ENCODE data around the gene PEPD.

DNA sequence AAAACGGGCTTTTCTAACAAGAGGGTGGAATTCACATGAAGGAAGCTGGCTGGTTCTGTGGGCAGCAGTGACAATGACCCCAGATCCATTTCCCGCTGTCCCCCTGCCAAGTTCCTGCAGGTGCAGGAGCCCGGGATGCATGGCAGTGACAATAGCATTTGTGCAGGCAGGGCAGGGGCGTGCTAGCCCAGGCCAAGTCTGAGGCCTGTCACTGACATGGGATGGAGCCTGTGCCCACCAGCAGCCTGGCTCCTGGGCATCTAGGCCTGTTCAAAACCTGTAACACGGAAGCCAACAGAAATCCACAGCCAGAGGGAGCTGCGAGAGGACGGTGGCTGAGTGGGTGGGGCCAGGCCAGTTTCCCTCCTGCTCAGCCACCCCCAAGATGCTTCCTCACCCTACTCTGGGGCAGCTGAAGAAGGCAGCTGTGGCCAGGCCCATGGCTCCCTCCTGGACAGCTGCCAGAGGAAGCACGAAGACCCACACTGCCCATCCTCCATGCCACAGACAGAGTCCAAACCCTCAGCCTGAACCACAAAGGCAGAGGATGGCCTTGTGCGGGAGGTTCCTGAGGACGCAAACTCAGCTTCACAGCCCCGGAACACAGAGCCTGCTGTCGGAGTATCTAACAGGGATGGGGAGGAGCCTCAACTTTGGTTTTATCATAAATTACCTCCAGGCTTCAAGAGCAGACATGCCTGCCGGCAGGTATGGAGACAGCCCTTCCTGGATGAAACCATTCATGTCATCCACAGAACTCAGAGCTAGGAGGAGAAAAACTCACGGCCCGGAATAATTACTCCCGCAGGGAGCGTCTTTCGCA is 74.0 kb downstream of the PEPD start:
- TF ChIP-seq, protein P1, sequence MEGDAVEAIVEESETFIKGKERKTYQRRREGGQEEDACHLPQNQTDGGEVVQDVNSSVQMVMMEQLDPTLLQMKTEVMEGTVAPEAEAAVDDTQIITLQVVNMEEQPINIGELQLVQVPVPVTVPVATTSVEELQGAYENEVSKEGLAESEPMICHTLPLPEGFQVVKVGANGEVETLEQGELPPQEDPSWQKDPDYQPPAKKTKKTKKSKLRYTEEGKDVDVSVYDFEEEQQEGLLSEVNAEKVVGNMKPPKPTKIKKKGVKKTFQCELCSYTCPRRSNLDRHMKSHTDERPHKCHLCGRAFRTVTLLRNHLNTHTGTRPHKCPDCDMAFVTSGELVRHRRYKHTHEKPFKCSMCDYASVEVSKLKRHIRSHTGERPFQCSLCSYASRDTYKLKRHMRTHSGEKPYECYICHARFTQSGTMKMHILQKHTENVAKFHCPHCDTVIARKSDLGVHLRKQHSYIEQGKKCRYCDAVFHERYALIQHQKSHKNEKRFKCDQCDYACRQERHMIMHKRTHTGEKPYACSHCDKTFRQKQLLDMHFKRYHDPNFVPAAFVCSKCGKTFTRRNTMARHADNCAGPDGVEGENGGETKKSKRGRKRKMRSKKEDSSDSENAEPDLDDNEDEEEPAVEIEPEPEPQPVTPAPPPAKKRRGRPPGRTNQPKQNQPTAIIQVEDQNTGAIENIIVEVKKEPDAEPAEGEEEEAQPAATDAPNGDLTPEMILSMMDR (IDR thresholded peaks at IDR 0.05 in 4 of 5, conservative IDR thresholded peaks at IDR 0.05 in 1 of 5): no peak
- no peak for TF ChIP-seq POLR2A (IDR thresholded peaks at IDR 0.05)
